ENCODE data around the gene YBX1. TPM values are rescaled to one million over a fixed set of nuclear protein-coding genes. Genes with fewer than 3 reads are reported as not detected.
A peak's percentile ranks its signal among the peaks of the same experiment; 100 is the strongest.

Gene YBX1
- total and polyA plus RNA-seq, 2 donors (not counting 1 experiment from before 2014, with no cell fraction given) = 164 to 345 TPM

DNA sequence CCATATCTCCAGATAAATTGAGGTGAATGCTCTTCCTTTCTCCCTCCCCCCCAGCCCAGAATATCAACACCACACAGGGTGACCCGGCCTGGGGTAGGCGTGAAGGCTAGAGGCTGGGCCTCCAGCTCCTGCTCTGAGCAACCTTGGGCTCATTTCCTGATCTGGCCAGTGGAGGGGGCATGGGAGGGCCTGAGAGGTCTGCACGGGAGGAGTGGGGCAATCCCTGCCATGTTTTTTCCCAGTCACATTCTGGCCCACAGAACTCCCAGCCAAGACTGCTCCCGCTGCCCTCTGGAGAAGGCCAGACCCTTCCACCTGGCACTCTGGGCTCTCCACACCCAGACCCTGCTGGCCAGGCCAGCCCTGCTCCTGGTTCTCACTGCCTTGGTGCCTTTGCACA is 53.9 kb downstream of the YBX1 start:
- CTCF ChIA-PET = no interaction called here
- Histone ChIP-seq H2AFZ (ENCODE audit: insufficient read depth, low read depth, low read length, poor library complexity, severe bottlenecking) (no peak overlapping the region), H3K36me3 (replicated peaks in 1 of 2; ENCODE audit: control extremely low read depth in 1 of 2, control insufficient read depth in 1 of 2, extremely low read depth in 1 of 2, insufficient read depth in 2 of 2, low read length in 1 of 2) (no peaks in the 10 kb centered on the region), H3K4me2 (replicated peaks; ENCODE audit: low read depth, low read length, poor library complexity, severe bottlenecking) (no peak overlapping the region), H4K20me1 (ENCODE audit: control insufficient read depth, insufficient read depth, low read length, poor library complexity, severe bottlenecking) (no peaks in the 10 kb centered on the region), H3K9ac (ENCODE audit: low read length) (no peak overlapping the region), H3K4me3 (ENCODE audit: control extremely low read depth in 1 of 5, extremely low read depth in 1 of 5, insufficient read depth in 1 of 5, low read depth in 2 of 5, low read length in 4 of 5) (no peak overlapping the region), H3K79me2 (ENCODE audit: control insufficient read depth, insufficient read depth, low read length) (no peaks in the 10 kb centered on the region), H3K27ac (ENCODE audit: low read length in 2 of 2) (no peak overlapping the region), H3K4me1 (ENCODE audit: control insufficient read depth in 2 of 2, insufficient read depth in 2 of 2, low read length in 2 of 2) (peaks cover 10 to 16% of the 10 kb centered on the region in 2 donors), H3K9me3 (ENCODE audit: control extremely low read depth in 1 of 3, control insufficient read depth in 2 of 3, insufficient read depth in 1 of 3, low read length in 2 of 3) (no peaks in the 10 kb centered on the region), H3K27me3 (replicated peaks in 1 of 4; ENCODE audit: control extremely low read depth in 1 of 4, control insufficient read depth in 3 of 4, insufficient read depth in 4 of 4, low read length in 3 of 4) (no peaks in the 10 kb centered on the region)
- 100% methylated on average over 1 of the region's 4 CpGs for WGBS (ENCODE audit: insufficient coverage)
- Mint-ChIP-seq H3K4me1 (peaks cover 8% of the 10 kb centered on the region), H3K4me3 (no peak overlapping the region), H3K27me3 (no peaks in the 10 kb centered on the region), H3K27ac (no peak overlapping the region), H3K9me3 (ENCODE audit: insufficient read depth) (no peaks in the 10 kb centered on the region)
- TF ChIP-seq, protein P1, sequence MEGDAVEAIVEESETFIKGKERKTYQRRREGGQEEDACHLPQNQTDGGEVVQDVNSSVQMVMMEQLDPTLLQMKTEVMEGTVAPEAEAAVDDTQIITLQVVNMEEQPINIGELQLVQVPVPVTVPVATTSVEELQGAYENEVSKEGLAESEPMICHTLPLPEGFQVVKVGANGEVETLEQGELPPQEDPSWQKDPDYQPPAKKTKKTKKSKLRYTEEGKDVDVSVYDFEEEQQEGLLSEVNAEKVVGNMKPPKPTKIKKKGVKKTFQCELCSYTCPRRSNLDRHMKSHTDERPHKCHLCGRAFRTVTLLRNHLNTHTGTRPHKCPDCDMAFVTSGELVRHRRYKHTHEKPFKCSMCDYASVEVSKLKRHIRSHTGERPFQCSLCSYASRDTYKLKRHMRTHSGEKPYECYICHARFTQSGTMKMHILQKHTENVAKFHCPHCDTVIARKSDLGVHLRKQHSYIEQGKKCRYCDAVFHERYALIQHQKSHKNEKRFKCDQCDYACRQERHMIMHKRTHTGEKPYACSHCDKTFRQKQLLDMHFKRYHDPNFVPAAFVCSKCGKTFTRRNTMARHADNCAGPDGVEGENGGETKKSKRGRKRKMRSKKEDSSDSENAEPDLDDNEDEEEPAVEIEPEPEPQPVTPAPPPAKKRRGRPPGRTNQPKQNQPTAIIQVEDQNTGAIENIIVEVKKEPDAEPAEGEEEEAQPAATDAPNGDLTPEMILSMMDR (IDR thresholded peaks at IDR 0.05) = no peak
- TF ChIP-seq EZH2 (IDR thresholded peaks at IDR 0.05; ENCODE audit: borderline replicate concordance, insufficient read depth, low read depth, low read length, poor library complexity, severe bottlenecking) = no peak
- POLR2A ChIA-PET = no interaction called here
- intact Hi-C loops (cut with micrococcal nuclease) = no loop called here
- DNase-seq = no peak
- no peak for ATAC-seq (ENCODE audit: low read depth)

DNA sequence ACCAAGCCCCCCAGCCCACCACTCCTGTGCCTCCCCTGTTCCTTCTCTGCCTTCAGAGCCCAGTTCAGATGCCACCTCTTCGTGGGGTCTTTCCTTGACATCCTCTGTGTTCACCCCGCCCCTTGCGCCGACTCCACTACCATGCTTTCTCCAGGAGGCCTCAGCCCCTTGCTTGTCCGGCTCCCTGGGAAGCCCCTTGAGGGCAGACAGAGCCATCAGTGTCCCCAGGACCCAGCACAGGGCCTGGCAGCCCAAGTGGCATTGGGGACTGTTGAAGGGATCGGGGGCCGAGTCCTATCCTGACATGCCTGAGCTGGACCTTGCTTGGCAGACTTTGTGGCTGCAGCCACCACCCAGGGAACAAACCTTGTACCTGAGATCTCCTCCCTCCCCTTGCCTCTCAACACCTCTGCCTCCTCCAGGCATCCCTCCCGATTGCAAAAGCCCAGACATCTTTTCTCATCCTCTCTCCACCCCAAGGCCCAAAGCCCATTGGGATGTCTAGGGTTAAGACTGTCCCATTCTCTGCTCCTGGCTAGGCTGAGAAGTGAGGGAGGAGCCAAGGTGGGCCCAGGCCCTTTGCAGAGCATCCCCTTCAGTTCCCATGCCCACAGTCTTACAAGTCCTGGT is 54.5 kb downstream of the YBX1 start:
- ATAC-seq (ENCODE audit: low read depth) = no peak
- Histone ChIP-seq H2AFZ (ENCODE audit: insufficient read depth, low read depth, low read length, poor library complexity, severe bottlenecking) (peak overlapping the region; percentile 73), H3K27me3 (replicated peaks in 1 of 4; ENCODE audit: control extremely low read depth in 1 of 4, control insufficient read depth in 3 of 4, insufficient read depth in 4 of 4, low read length in 3 of 4) (no peaks in the 10 kb centered on the region), H3K9ac (ENCODE audit: low read length) (no peak overlapping the region), H4K20me1 (ENCODE audit: control insufficient read depth, insufficient read depth, low read length, poor library complexity, severe bottlenecking) (no peaks in the 10 kb centered on the region), H3K4me2 (replicated peaks; ENCODE audit: low read depth, low read length, poor library complexity, severe bottlenecking) (peak overlapping the region; percentile 56), H3K79me2 (ENCODE audit: control insufficient read depth, insufficient read depth, low read length) (no peaks in the 10 kb centered on the region), H3K4me3 (ENCODE audit: control extremely low read depth in 1 of 5, extremely low read depth in 1 of 5, insufficient read depth in 1 of 5, low read depth in 2 of 5, low read length in 4 of 5) (no peak overlapping the region), H3K9me3 (ENCODE audit: control extremely low read depth in 1 of 3, control insufficient read depth in 2 of 3, insufficient read depth in 1 of 3, low read length in 2 of 3) (no peaks in the 10 kb centered on the region), H3K27ac (ENCODE audit: low read length in 2 of 2) (no peak overlapping the region), H3K36me3 (replicated peaks in 1 of 2; ENCODE audit: control extremely low read depth in 1 of 2, control insufficient read depth in 1 of 2, extremely low read depth in 1 of 2, insufficient read depth in 2 of 2, low read length in 1 of 2) (no peaks in the 10 kb centered on the region), H3K4me1 (ENCODE audit: control insufficient read depth in 2 of 2, insufficient read depth in 2 of 2, low read length in 2 of 2) (peaks cover 10 to 16% of the 10 kb centered on the region in 2 donors)
- Mint-ChIP-seq H3K4me3 (no peak overlapping the region), H3K27me3 (no peaks in the 10 kb centered on the region), H3K4me1 (peaks cover 8% of the 10 kb centered on the region), H3K9me3 (ENCODE audit: insufficient read depth) (no peaks in the 10 kb centered on the region), H3K27ac (no peak overlapping the region)
- intact Hi-C loops (cut with micrococcal nuclease) = no loop called here
- DNase-seq = no peak
- POLR2A ChIA-PET = no interaction called here
- WGBS (ENCODE audit: insufficient coverage) = 94% methylated on average over 6 of the region's 8 CpGs
- CTCF ChIA-PET = interaction anchor here (1.1 kb wide), 1 partner anchor 158 kb away, joined by 3 read pairs; no protein-coding TSS in a partner anchor
- no peak for TF ChIP-seq EZH2 (IDR thresholded peaks at IDR 0.05; ENCODE audit: borderline replicate concordance, insufficient read depth, low read depth, low read length, poor library complexity, severe bottlenecking)
- TF ChIP-seq, protein P1 (IDR thresholded peaks at IDR 0.05) = no peak

Data from B cell (primary cell).